GM19240 (cell line): ENCODE results near the gene HSD3B1.
A peak's percentile ranks its signal among the peaks of the same experiment; 100 is the strongest.
"Not testable (repeated sequence)": the region's sequence is repeated elsewhere in the genome, so short reads cannot be mapped to it uniquely, and the experiment has no call there.

ENCODE experiments used
- DNase-seq: peaks from one replicate; pipeline ENCODE4 v3.0.0; 2011; ENCODE audit warnings: low spot score; ENCODE audit not compliant: insufficient read length

The HSD3B1 gene

GRCh38 chr1:119553302-119554071, 46.5 kb downstream of the HSD3B1 start:
- DNase-seq = not testable (repeated sequence)

GRCh38 chr1:119554183-119554582, 47.2 kb downstream of the HSD3B1 start:
- DNase-seq = no peak

GRCh38 chr1:119556423-119556822, 49.4 kb downstream of the HSD3B1 start:
- no peak for DNase-seq

- not testable (repeated sequence) for DNase-seq
Observed at GRCh38 chr1:119560402-119560801, 53.4 kb downstream of the HSD3B1 start.

GRCh38 chr1:119564548-119564947, 57.5 kb downstream of the HSD3B1 start:
- DNase-seq = peak; percentile 6
